ENCODE measurements around the gene TPSD1. TPM values are rescaled to one million over a fixed set of nuclear protein-coding genes. Genes with fewer than 3 reads are reported as not detected.
"Not testable (repeated sequence)": the region's sequence is repeated elsewhere in the genome, so short reads cannot be mapped to it uniquely, and the experiment has no call there.

Gene TPSD1
- not detected in 2 replicates for total RNA-seq

DNA sequence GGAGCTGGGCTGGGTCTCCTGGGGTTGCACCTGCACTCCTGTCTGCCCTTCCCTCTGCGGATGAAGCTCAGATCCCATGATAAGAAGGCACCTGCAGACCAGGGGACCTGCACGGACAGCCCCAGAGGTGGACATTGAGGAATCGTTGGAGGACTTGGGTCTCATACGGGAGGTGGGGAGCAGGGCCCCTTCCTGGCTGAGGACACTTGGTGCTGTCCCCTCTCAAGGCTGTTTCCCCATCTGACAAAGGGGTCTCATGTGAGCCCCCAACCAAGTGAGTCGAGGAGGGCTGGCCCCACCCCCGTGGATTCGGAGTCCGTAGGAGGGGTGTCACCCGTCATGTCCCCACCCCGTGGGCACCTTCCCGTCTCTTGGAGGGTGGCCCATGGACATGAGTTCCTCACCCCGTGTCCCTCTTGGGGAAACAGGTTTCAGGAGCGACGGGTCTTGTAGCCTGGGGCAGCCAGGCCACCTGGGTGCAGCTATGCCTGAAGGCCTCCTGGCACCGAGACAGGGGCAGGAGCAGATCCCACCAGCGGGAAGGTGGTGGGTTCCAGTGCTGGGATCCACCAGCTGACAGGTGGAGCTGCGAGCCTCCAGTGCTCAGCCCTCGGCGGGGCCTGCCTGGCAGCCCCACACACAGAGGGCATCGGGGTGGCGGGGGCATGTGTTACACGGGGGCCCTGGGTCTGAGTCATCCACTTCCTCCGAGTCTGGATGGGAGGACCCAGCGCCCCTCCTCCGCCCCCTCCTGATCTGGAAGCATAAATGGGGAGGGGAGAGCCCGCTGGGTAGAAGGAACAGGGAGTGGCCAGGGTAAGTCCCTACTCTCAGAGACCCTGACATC is at the start of gene TPSD1:
Gene TPSD1 (plus strand): TSS at position 794 of the 847 bp plus-strand sequence. CDS start 212 bp downstream, outside the sequence.
- DNase-seq (ENCODE audit: low read depth); H3K4me3 ChIP-seq (ENCODE audit: low read depth, low read length): not testable (repeated sequence)

- no peak for DNase-seq (ENCODE audit: low read depth)
- no peak overlapping the region for H3K4me3 ChIP-seq (ENCODE audit: low read depth, low read length)
- TF ChIP-seq, protein P1, sequence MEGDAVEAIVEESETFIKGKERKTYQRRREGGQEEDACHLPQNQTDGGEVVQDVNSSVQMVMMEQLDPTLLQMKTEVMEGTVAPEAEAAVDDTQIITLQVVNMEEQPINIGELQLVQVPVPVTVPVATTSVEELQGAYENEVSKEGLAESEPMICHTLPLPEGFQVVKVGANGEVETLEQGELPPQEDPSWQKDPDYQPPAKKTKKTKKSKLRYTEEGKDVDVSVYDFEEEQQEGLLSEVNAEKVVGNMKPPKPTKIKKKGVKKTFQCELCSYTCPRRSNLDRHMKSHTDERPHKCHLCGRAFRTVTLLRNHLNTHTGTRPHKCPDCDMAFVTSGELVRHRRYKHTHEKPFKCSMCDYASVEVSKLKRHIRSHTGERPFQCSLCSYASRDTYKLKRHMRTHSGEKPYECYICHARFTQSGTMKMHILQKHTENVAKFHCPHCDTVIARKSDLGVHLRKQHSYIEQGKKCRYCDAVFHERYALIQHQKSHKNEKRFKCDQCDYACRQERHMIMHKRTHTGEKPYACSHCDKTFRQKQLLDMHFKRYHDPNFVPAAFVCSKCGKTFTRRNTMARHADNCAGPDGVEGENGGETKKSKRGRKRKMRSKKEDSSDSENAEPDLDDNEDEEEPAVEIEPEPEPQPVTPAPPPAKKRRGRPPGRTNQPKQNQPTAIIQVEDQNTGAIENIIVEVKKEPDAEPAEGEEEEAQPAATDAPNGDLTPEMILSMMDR (conservative IDR thresholded peaks at IDR 0.05; ENCODE audit: low read depth, low read length) = no peak
Observed at GRCh38 chr16:1206326-1206725, 49.5 kb upstream of the TPSD1 start.

DNA sequence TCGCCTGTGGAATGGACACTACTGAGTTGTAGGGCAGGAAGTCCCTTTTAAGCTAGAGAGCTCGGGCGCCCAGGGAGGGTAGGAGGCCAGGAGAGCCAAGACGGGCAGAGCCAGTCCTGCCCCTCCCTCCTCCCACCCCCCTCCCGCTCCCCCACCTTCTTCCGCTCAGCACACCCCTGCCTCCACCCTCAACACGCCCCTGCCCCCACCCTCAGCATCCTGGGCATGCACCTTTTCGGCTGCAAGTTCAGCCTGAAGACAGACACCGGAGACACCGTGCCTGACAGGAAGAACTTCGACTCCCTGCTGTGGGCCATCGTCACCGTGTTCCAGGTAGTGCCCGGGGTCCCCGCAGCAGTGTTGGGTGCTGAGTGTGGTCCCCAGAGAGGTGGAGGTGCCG is 49.1 kb upstream of the TPSD1 start:
- no peak overlapping the region for H3K4me3 ChIP-seq (ENCODE audit: low read depth, low read length)
- DNase-seq (ENCODE audit: low read depth) = no peak
- TF ChIP-seq, protein P1 (conservative IDR thresholded peaks at IDR 0.05; ENCODE audit: low read depth, low read length) = no peak

- TF ChIP-seq, protein P1 (conservative IDR thresholded peaks at IDR 0.05; ENCODE audit: low read depth, low read length) = no peak
- DNase-seq (ENCODE audit: low read depth) = no peak
Observed at GRCh38 chr16:1208239-1208830, 47.5 kb upstream of the TPSD1 start.

DNA sequence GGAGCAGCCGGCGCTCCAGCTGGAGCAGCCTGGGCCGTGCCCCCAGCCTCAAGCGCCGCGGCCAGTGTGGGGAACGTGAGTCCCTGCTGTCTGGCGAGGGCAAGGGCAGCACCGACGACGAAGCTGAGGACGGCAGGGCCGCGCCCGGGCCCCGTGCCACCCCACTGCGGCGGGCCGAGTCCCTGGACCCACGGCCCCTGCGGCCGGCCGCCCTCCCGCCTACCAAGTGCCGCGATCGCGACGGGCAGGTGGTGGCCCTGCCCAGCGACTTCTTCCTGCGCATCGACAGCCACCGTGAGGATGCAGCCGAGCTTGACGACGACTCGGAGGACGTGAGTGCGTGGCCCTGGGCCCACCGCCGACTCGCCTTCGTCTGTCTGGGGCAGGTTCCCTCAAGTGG is 46.8 kb upstream of the TPSD1 start:
- DNase-seq (ENCODE audit: low read depth) = no peak
- H3K4me3 ChIP-seq (ENCODE audit: low read depth, low read length) = no peak overlapping the region
- TF ChIP-seq, protein P1 (conservative IDR thresholded peaks at IDR 0.05; ENCODE audit: low read depth, low read length) = no peak

More at GRCh38 chr16:1208239-1208830, 47.5 kb upstream of the TPSD1 start:
- H3K4me3 ChIP-seq (ENCODE audit: low read depth, low read length) = no peak overlapping the region

GRCh38 chr16:1210461-1210860 is 45.4 kb upstream of the TPSD1 start:
- no peak overlapping the region for H3K4me3 ChIP-seq (ENCODE audit: low read depth, low read length)
- DNase-seq (ENCODE audit: low read depth) = no peak
- TF ChIP-seq, protein P1 (conservative IDR thresholded peaks at IDR 0.05; ENCODE audit: low read depth, low read length) = no peak

DNA sequence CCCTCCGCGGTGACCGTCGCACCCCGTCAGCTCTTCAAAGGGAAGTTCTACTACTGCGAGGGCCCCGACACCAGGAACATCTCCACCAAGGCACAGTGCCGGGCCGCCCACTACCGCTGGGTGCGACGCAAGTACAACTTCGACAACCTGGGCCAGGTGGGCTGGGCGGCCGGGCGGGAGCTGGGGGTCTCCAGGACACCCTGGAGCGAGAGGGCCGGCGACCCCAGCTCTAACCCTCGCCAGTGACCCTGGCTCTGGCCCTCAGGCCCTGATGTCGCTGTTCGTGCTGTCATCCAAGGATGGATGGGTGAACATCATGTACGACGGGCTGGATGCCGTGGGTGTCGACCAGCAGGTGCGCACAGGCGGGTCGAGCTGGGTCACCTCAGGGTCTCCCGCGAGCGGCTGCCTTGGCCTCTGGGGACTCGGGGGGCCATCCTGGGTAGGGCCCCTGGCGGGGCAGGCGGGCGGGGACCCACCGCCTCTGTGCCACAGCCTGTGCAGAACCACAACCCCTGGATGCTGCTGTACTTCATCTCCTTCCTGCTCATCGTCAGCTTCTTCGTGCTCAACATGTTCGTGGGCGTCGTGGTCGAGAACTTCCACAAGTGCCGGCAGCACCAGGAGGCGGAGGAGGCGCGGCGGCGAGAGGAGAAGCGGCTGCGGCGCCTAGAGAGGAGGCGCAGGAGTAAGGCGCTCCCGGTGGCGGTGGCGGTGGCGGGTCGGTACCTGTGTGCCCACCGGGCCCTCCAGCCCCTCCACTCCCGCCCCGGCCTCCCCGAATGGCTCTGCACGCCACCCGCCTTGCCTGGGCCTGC is 44.2 kb upstream of the TPSD1 start:
- TF ChIP-seq, protein P1 (conservative IDR thresholded peaks at IDR 0.05; ENCODE audit: low read depth, low read length) = no peak
- H3K4me3 ChIP-seq (ENCODE audit: low read depth, low read length) = no peak overlapping the region
- DNase-seq (ENCODE audit: low read depth) = no peak
